ENCODE data around the gene GAMT.

The GAMT gene

GRCh38 chr19:1426736-1427135 is 25.4 kb upstream of the GAMT start:
- H3F3A ChIP-seq (ENCODE audit: low read depth) = 0 out of 2 replicates have a peak, but pooled peaks cover 3% of the 10 kb centered on the region
- H3K27me3 ChIP-seq (ENCODE audit: insufficient read depth, low read length, poor library complexity, severe bottlenecking) = no peaks in the 10 kb centered on the region
- H3K9me2 ChIP-seq (replicated peaks; ENCODE audit: low read depth, low read length) = no peaks in the 10 kb centered on the region
- H3K9ac ChIP-seq (ENCODE audit: low read depth, low read length, poor library complexity, severe bottlenecking) = no peak overlapping the region
- H3K9me3 ChIP-seq (ENCODE audit: insufficient read depth, low read depth, low read length) = no peaks in the 10 kb centered on the region
- no peaks in the 10 kb centered on the region for H3K4me1 ChIP-seq (ENCODE audit: insufficient read depth, low read length, poor library complexity, severe bottlenecking)
- H4K20me1 ChIP-seq (ENCODE audit: insufficient read depth, low read length, poor library complexity, severe bottlenecking) = peaks cover 28% of the 10 kb centered on the region
- no peak overlapping the region for H2AFZ ChIP-seq (ENCODE audit: low read length)
- peaks cover 88% of the 10 kb centered on the region; the same call in 1 of the 2 replicates for H3K36me3 ChIP-seq (ENCODE audit: insufficient read depth, low read length)
- TF ChIP-seq CTCF (conservative IDR thresholded peaks at IDR 0.05; ENCODE audit: low read length) = no peak
- no peak for TF ChIP-seq EZH2phosphoT487 (IDR thresholded peaks at IDR 0.05; ENCODE audit: borderline replicate concordance)
- H3K4me3 ChIP-seq (ENCODE audit: low read length, poor library complexity, severe bottlenecking) = no peak overlapping the region
- no peak overlapping the region for H3K4me2 ChIP-seq (ENCODE audit: low read depth, low read length, poor library complexity, severe bottlenecking)
- H3K79me2 ChIP-seq (ENCODE audit: insufficient read depth, low read length) = peaks cover 22% of the 10 kb centered on the region; the same call in 1 of the 2 replicates

- Histone ChIP-seq H3K4me2 (ENCODE audit: low read depth, low read length, poor library complexity, severe bottlenecking) (no peak overlapping the region), H2AFZ (ENCODE audit: low read length) (no peak overlapping the region), H3K36me3 (ENCODE audit: insufficient read depth, low read length) (peaks cover 92% of the 10 kb centered on the region; the same call in 1 of the 2 replicates), H3K79me2 (ENCODE audit: insufficient read depth, low read length) (peaks cover 24% of the 10 kb centered on the region; the same call in 1 of the 2 replicates), H3K9me3 (ENCODE audit: insufficient read depth, low read depth, low read length) (no peaks in the 10 kb centered on the region), H3K9me2 (replicated peaks; ENCODE audit: low read depth, low read length) (no peaks in the 10 kb centered on the region), H3K27me3 (ENCODE audit: insufficient read depth, low read length, poor library complexity, severe bottlenecking) (no peaks in the 10 kb centered on the region), H3K4me3 (ENCODE audit: low read length, poor library complexity, severe bottlenecking) (no peak overlapping the region), H3F3A (ENCODE audit: low read depth) (0 out of 2 replicates have a peak, but pooled peaks cover 3% of the 10 kb centered on the region), H3K9ac (ENCODE audit: low read depth, low read length, poor library complexity, severe bottlenecking) (no peak overlapping the region), H4K20me1 (ENCODE audit: insufficient read depth, low read length, poor library complexity, severe bottlenecking) (peaks cover 28% of the 10 kb centered on the region), H3K4me1 (ENCODE audit: insufficient read depth, low read length, poor library complexity, severe bottlenecking) (no peaks in the 10 kb centered on the region)
- TF ChIP-seq EZH2phosphoT487 (IDR thresholded peaks at IDR 0.05; ENCODE audit: borderline replicate concordance) = no peak
- TF ChIP-seq CTCF (conservative IDR thresholded peaks at IDR 0.05; ENCODE audit: low read length) = no peak
Observed at GRCh38 chr19:1425902-1426301, 24.6 kb upstream of the GAMT start.

- Histone ChIP-seq H3F3A (ENCODE audit: low read depth) (0 out of 2 replicates have a peak, but pooled peaks cover 3% of the 10 kb centered on the region), H3K4me1 (ENCODE audit: insufficient read depth, low read length, poor library complexity, severe bottlenecking) (no peaks in the 10 kb centered on the region), H2AFZ (ENCODE audit: low read length) (no peak overlapping the region), H3K9me2 (replicated peaks; ENCODE audit: low read depth, low read length) (no peaks in the 10 kb centered on the region), H3K27me3 (ENCODE audit: insufficient read depth, low read length, poor library complexity, severe bottlenecking) (no peaks in the 10 kb centered on the region), H3K9me3 (ENCODE audit: insufficient read depth, low read depth, low read length) (no peaks in the 10 kb centered on the region), H3K4me3 (ENCODE audit: low read length, poor library complexity, severe bottlenecking) (no peak overlapping the region), H4K20me1 (ENCODE audit: insufficient read depth, low read length, poor library complexity, severe bottlenecking) (peaks cover 34% of the 10 kb centered on the region), H3K4me2 (ENCODE audit: low read depth, low read length, poor library complexity, severe bottlenecking) (no peak overlapping the region), H3K79me2 (ENCODE audit: insufficient read depth, low read length) (peaks cover 30% of the 10 kb centered on the region; the same call in 1 of the 2 replicates), H3K9ac (ENCODE audit: low read depth, low read length, poor library complexity, severe bottlenecking) (no peak overlapping the region), H3K36me3 (ENCODE audit: insufficient read depth, low read length) (peaks cover 95% of the 10 kb centered on the region; the same call in 1 of the 2 replicates)
- TF ChIP-seq EZH2phosphoT487 (IDR thresholded peaks at IDR 0.05; ENCODE audit: borderline replicate concordance) (no peak), CTCF (conservative IDR thresholded peaks at IDR 0.05; ENCODE audit: low read length) (no peak)
Observed at GRCh38 chr19:1425102-1425837, 23.9 kb upstream of the GAMT start.
